ENCODE data around the gene PRSS57. TPM values are rescaled to one million over a fixed set of nuclear protein-coding genes. Genes with fewer than 3 reads are reported as not detected.

Gene PRSS57
- total and polyA plus RNA-seq, 2 of the 13 experiments (the other 11 are each of a cell fraction or from before 2014, with no cell fraction given) = 0.12 TPM; not detected in 1

GRCh38 chr19:708154-709143, 13.2 kb upstream of the PRSS57 start, which contains the start of gene PALM (continued):
- TF ChIP-seq BCLAF1 (IDR thresholded peaks at IDR 0.05) (no peak), ZSCAN21 (CRISPR knock-in tag; IDR thresholded peaks at IDR 0.05; ENCODE audit: borderline replicate concordance) (no peak), RFX1 (IDR thresholded peaks at IDR 0.05) (no peak), RFXAP (CRISPR knock-in tag; IDR thresholded peaks at IDR 0.05; ENCODE audit: borderline replicate concordance) (no peak), ZNF136 (CRISPR knock-in tag; IDR thresholded peaks at IDR 0.05; ENCODE audit: low read depth) (no peak), ZNF547 (CRISPR knock-in tag; IDR thresholded peaks at IDR 0.05) (0 out of 2 replicates have a peak, but pooled peaks have one; percentile 25), ZNF484 (CRISPR knock-in tag; IDR thresholded peaks at IDR 0.05; ENCODE audit: borderline replicate concordance, low read depth) (no peak), ZBTB1 (CRISPR knock-in tag; IDR thresholded peaks at IDR 0.05; ENCODE audit: borderline replicate concordance) (no peak), FOXP4 (CRISPR knock-in tag; IDR thresholded peaks at IDR 0.05) (no peak), PATZ1 (CRISPR knock-in tag; IDR thresholded peaks at IDR 0.05) (peak; percentile 45), ZNF501 (CRISPR knock-in tag; IDR thresholded peaks at IDR 0.05) (peak; percentile 20; the same call in 1 of the 2 replicates), ZFX (CRISPR knock-in tag; IDR thresholded peaks at IDR 0.05; ENCODE audit: low read depth) (peak; percentile 74), ISX (CRISPR knock-in tag; conservative IDR thresholded peaks at IDR 0.05) (no peak), AGO2 (optimal IDR thresholded peaks at IDR 0.05; ENCODE audit: low read depth, low read length) (no peak), ZKSCAN8 (CRISPR knock-in tag; IDR thresholded peaks at IDR 0.05; ENCODE audit: borderline replicate concordance) (no peak), CCAR2 (optimal IDR thresholded peaks at IDR 0.05; ENCODE audit: low read depth, low read length) (no peak), IKZF4 (CRISPR knock-in tag; IDR thresholded peaks at IDR 0.05; ENCODE audit: borderline replicate concordance, low read depth, not compliant biosample characterization) (no peak), BCL3 (CRISPR knock-in tag; IDR thresholded peaks at IDR 0.05) (no peak), SRSF4 (IDR thresholded peaks at IDR 0.05; ENCODE audit: low read depth, low read length, poor library complexity, severe bottlenecking) (no peak), ZSCAN31 (CRISPR knock-in tag; IDR thresholded peaks at IDR 0.05; ENCODE audit: low read depth) (no peak)

Measured in HepG2 (cell line).